Trophoblast cell (in vitro differentiated cells and primary cell): ENCODE measurements around the gene RIMBP2.

ENCODE experiments used
- DNase-seq, 2 donors: peaks; one replicate each; pipeline ENCODE4 v3.0.0-alpha.2; 2016
- H2AFZ ChIP-seq: 2 replicates; pipeline ENCODE4 v1.6.1; 2013; ENCODE audit warnings: low read length, moderate library complexity, mild to moderate bottlenecking; ENCODE audit not compliant: insufficient read depth, poor library complexity
- H2AK5ac ChIP-seq: 2 replicates; pipeline ENCODE4 v1.6.1; 2013; ENCODE audit warnings: mild to moderate bottlenecking, low read length
- H2BK120ac ChIP-seq: 2 replicates; pipeline ENCODE4 v1.6.1; 2013; ENCODE audit warnings: low read length, mild to moderate bottlenecking, moderate library complexity; ENCODE audit not compliant: insufficient read depth, poor library complexity
- H2BK12ac ChIP-seq: 2 replicates; pipeline ENCODE4 v1.6.1; 2013; ENCODE audit warnings: mild to moderate bottlenecking, low read length, moderate library complexity
- H2BK5ac ChIP-seq: 2 replicates; pipeline ENCODE4 v1.6.1; 2013; ENCODE audit warnings: low read length, low read depth, moderate library complexity, mild to moderate bottlenecking; ENCODE audit not compliant: poor library complexity
- H3K14ac ChIP-seq: 2 replicates; pipeline ENCODE4 v1.6.1; 2013; ENCODE audit warnings: mild to moderate bottlenecking, low read length
- H3K18ac ChIP-seq: 2 replicates; pipeline ENCODE4 v1.6.1; 2013; ENCODE audit warnings: mild to moderate bottlenecking, low read length
- H3K23ac ChIP-seq: 2 replicates; pipeline ENCODE4 v1.6.1; 2013; ENCODE audit warnings: low read length
- H3K27ac ChIP-seq: 2 replicates; pipeline ENCODE4 v1.5.1; 2013; ENCODE audit warnings: low read depth, mild to moderate bottlenecking, inconsistent platforms, low read length, moderate library complexity
- H3K27me3 ChIP-seq: 2 replicates; pipeline ENCODE4 v1.6.1; 2013; ENCODE audit warnings: inconsistent platforms, mild to moderate bottlenecking, low read length, moderate library complexity; ENCODE audit not compliant: insufficient read depth
- H3K36me3 ChIP-seq, 2 experiments: 1 replicate in 1 of 2; 2 replicates in 1 of 2; pipeline ENCODE4 v1.6.1; 2013; ENCODE audit warnings: low read length in 2 of 2, mild to moderate bottlenecking in 2 of 2, moderate library complexity in 1 of 2; ENCODE audit not compliant: insufficient read depth in 2 of 2, control insufficient read depth in 1 of 2
- H3K4ac ChIP-seq: 2 replicates; pipeline ENCODE4 v1.6.1; 2013; ENCODE audit warnings: low read depth, mild to moderate bottlenecking, low read length, moderate library complexity
- H3K4me1 ChIP-seq, 2 experiments: 1 replicate in 1 of 2; 2 replicates in 1 of 2; pipeline ENCODE4 v1.6.1; 2013; ENCODE audit warnings: low read length in 2 of 2, mild to moderate bottlenecking in 2 of 2, moderate library complexity in 1 of 2; ENCODE audit not compliant: insufficient read depth in 2 of 2, control insufficient read depth in 1 of 2
- H3K4me2 ChIP-seq: 2 replicates; pipeline ENCODE4 v1.6.1; 2013; ENCODE audit warnings: inconsistent platforms, mild to moderate bottlenecking, low read length, moderate library complexity
- H3K4me3 ChIP-seq: 2 replicates; pipeline ENCODE4 v1.5.1; 2013; ENCODE audit warnings: mild to moderate bottlenecking, low read depth, low read length, inconsistent platforms
- H3K79me1 ChIP-seq: one replicate; pipeline ENCODE4 v1.6.1; 2013; ENCODE audit warnings: low read length
- H3K79me2 ChIP-seq: 2 replicates; pipeline ENCODE4 v1.6.1; 2013; ENCODE audit warnings: low read length, mild to moderate bottlenecking; ENCODE audit not compliant: control insufficient read depth, insufficient read depth, poor library complexity
- H3K9ac ChIP-seq: 2 replicates; pipeline ENCODE4 v1.6.1; 2013; ENCODE audit warnings: mild to moderate bottlenecking, low read length
- H3K9me3 ChIP-seq: 2 replicates; pipeline ENCODE4 v1.6.1; 2013; ENCODE audit warnings: low read depth, mild to moderate bottlenecking, control low read depth, inconsistent platforms, low read length; ENCODE audit not compliant: insufficient read depth
- H4K12ac ChIP-seq: 2 replicates; pipeline ENCODE4 v1.6.1; 2013; ENCODE audit warnings: low read depth, mild to moderate bottlenecking, low read length, moderate library complexity
- H4K8ac ChIP-seq: 2 replicates; pipeline ENCODE4 v1.6.1; 2013; ENCODE audit warnings: low read depth, mild to moderate bottlenecking, low read length, moderate library complexity
- H4K91ac ChIP-seq: one replicate; pipeline ENCODE4 v1.6.1; 2013; ENCODE audit warnings: low read depth, mild to moderate bottlenecking, low read length, moderate library complexity
- WGBS: extraction: QIAGEN DNeasy Blood & Tissue Kit; methylation state at CpG from one replicate; pipeline ENCODE4 v1.1.7; 2013; ENCODE audit warnings: missing lambda C conversion rate; ENCODE audit not compliant: insufficient read length, insufficient coverage; ENCODE audit errors: extremely low coverage; 5-methylcytosine and 5-hydroxymethylcytosine counted together

Gene RIMBP2

DNA sequence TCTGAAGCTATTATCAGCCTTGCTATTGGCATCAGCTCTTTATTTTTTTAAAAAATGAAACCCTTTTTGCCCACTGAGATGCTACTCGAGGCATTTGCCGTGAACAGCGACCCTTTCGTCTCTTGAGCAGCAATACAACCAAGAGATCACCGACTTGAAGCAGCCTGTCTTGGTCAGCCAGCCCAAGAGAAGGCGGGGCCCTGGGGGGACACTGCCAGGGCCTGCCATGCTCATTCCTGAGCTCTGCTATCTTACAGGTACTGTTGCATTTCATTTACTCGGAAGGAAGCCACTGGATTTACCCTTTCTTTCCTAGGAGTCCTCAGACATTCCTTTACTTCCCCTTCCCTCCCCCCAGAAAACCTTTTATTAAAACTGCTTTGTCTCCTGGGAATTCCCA, 361.7 kb downstream of the RIMBP2 start:
- no peak overlapping the region for H3K23ac ChIP-seq
- no peaks in the 10 kb centered on the region for H3K36me3 ChIP-seq
- H2BK12ac ChIP-seq = no peak overlapping the region
- no peak overlapping the region for H3K14ac ChIP-seq
- H2AFZ ChIP-seq = no peak overlapping the region
- H3K79me2 ChIP-seq = peaks cover 2% of the 10 kb centered on the region
- H2BK120ac ChIP-seq = no peak overlapping the region
- no peaks in the 10 kb centered on the region for H3K9me3 ChIP-seq
- H4K8ac ChIP-seq = no peak overlapping the region
- no peaks in the 10 kb centered on the region for H3K79me1 ChIP-seq
- no peak overlapping the region for H3K4me2 ChIP-seq
- H4K12ac ChIP-seq = no peak overlapping the region
- H3K4me1 ChIP-seq = peaks cover 0 to 2% of the 10 kb centered on the region in 2 experiments
- no peak overlapping the region for H3K27ac ChIP-seq
- H4K91ac ChIP-seq = no peak overlapping the region
- no peak overlapping the region for H2BK5ac ChIP-seq
- DNase-seq = no peak
- H3K4me3 ChIP-seq = no peak overlapping the region
- no peak overlapping the region for H3K9ac ChIP-seq
- H2AK5ac ChIP-seq = no peak overlapping the region
- WGBS = no CpG with 5 or more reads among the region's 7 CpGs
- no peak overlapping the region for H3K4ac ChIP-seq
- H3K27me3 ChIP-seq = no peaks in the 10 kb centered on the region
- no peak overlapping the region for H3K18ac ChIP-seq

DNA sequence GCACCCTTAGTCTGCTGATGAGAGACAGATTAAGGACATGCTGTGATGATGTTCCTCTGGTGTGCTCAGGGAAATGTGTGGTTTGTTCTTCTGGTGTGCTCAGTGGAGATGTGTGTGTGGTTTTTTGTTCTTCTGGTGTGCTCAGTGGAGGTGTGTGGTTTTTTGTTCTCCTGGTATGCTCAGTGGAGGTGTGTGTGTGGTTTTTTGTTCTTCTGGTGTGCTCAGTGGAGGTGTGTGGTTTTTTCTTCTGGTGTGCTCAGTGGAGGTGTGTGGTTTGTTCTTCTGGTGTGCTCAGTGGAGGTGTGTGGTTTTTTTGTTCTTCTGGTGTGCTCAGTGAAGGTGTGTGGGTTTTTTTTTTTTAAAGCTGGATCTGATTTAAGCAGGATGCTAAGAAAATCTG, 363.0 kb downstream of the RIMBP2 start:
- H4K91ac ChIP-seq = no peak overlapping the region
- H3K4me3 ChIP-seq = no peak overlapping the region
- no peak overlapping the region for H4K8ac ChIP-seq
- DNase-seq = no peak
- no peak overlapping the region for H4K12ac ChIP-seq
- H2AFZ ChIP-seq = no peak overlapping the region
- H3K4ac ChIP-seq = no peak overlapping the region
- no peaks in the 10 kb centered on the region for H3K36me3 ChIP-seq
- no peak overlapping the region for H3K27ac ChIP-seq
- peaks cover 0 to 2% of the 10 kb centered on the region in 2 experiments for H3K4me1 ChIP-seq
- no peak overlapping the region for H2BK12ac ChIP-seq
- H3K79me2 ChIP-seq = no peaks in the 10 kb centered on the region
- no peak overlapping the region for H3K14ac ChIP-seq
- no peaks in the 10 kb centered on the region for H3K79me1 ChIP-seq
- no peak overlapping the region for H2BK120ac ChIP-seq
- no peak overlapping the region for H2AK5ac ChIP-seq
- H3K18ac ChIP-seq = no peak overlapping the region
- H3K9ac ChIP-seq = no peak overlapping the region
- H3K23ac ChIP-seq = no peak overlapping the region
- no peaks in the 10 kb centered on the region for H3K9me3 ChIP-seq
- no peak overlapping the region for H2BK5ac ChIP-seq
- no peak overlapping the region for H3K4me2 ChIP-seq
- no peaks in the 10 kb centered on the region for H3K27me3 ChIP-seq

DNA sequence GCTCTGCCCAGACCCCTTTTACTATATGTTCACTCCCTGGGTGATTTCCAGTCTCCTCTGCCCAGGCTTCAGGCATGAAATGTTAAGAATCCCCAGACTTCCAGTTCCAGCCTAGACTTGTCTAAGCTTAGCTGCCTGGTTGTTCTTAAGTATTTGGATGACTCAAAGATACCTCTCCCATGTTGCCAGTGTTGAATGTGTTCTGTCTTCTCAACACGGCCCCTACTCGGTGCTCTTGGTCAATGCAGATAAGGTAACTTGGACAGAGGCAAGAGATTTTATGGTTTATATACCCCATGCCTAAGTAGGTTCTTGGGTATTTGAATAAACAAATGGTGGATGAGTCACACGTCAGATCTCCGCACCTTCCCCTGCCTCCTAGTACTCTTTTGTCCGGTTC, 364.8 kb downstream of the RIMBP2 start:
- H2AK5ac ChIP-seq = no peak overlapping the region
- H4K91ac ChIP-seq = no peak overlapping the region
- H3K9ac ChIP-seq = no peak overlapping the region
- no peak overlapping the region for H3K4ac ChIP-seq
- no peak overlapping the region for H4K12ac ChIP-seq
- peaks cover 0 to 2% of the 10 kb centered on the region in 2 experiments for H3K4me1 ChIP-seq
- no peak overlapping the region for H2BK12ac ChIP-seq
- H2BK5ac ChIP-seq = no peak overlapping the region
- H2BK120ac ChIP-seq = no peak overlapping the region
- no peak overlapping the region for H3K18ac ChIP-seq
- no peaks in the 10 kb centered on the region for H3K36me3 ChIP-seq
- no peak overlapping the region for H3K27ac ChIP-seq
- no peak overlapping the region for H3K14ac ChIP-seq
- no peaks in the 10 kb centered on the region for H3K27me3 ChIP-seq
- H3K23ac ChIP-seq = no peak overlapping the region
- H3K4me3 ChIP-seq = no peak overlapping the region
- no peak overlapping the region for H3K4me2 ChIP-seq
- no peaks in the 10 kb centered on the region for H3K9me3 ChIP-seq
- no peak overlapping the region for H2AFZ ChIP-seq
- DNase-seq = peak; percentile 58 to 64
- H4K8ac ChIP-seq = no peak overlapping the region
- no peaks in the 10 kb centered on the region for H3K79me2 ChIP-seq
- no CpG with 5 or more reads among the region's 5 CpGs for WGBS
- H3K79me1 ChIP-seq = no peaks in the 10 kb centered on the region

DNA sequence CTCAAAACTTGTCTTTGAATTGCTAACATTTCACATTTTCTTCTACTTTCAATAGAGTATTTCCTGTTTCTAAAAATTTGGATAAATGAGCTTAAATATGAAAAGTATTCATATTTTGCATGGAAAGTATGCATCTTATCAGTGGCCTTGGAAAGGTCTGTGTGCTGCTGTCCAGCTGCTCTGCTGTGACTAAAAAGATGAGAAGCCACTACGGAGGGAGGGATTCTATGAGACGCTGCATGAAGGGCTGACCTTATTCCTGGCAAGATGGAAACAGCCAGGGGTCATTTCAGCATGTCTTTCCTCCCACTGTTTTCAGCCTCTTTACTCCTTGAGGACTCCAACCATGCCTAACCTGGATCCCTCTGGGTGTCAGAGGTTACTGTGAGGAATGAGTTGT, 365.4 kb downstream of the RIMBP2 start:
- H3K4ac ChIP-seq = no peak overlapping the region
- H3K27ac ChIP-seq = no peak overlapping the region
- H3K79me1 ChIP-seq = no peaks in the 10 kb centered on the region
- H4K12ac ChIP-seq = no peak overlapping the region
- H3K4me1 ChIP-seq = peaks cover 0 to 2% of the 10 kb centered on the region in 2 experiments
- no peaks in the 10 kb centered on the region for H3K36me3 ChIP-seq
- no peak overlapping the region for H4K8ac ChIP-seq
- no peak overlapping the region for H2AFZ ChIP-seq
- no peak overlapping the region for H3K9ac ChIP-seq
- no peaks in the 10 kb centered on the region for H3K9me3 ChIP-seq
- no peak overlapping the region for H3K14ac ChIP-seq
- H3K18ac ChIP-seq = no peak overlapping the region
- H3K23ac ChIP-seq = no peak overlapping the region
- H4K91ac ChIP-seq = no peak overlapping the region
- H3K79me2 ChIP-seq = no peaks in the 10 kb centered on the region
- H3K4me3 ChIP-seq = no peak overlapping the region
- no peak overlapping the region for H2AK5ac ChIP-seq
- no peak overlapping the region for H3K4me2 ChIP-seq
- no peak overlapping the region for H2BK5ac ChIP-seq
- WGBS = no CpG with 5 or more reads among the region's 2 CpGs
- peak; percentile 37 to 64 for DNase-seq
- no peaks in the 10 kb centered on the region for H3K27me3 ChIP-seq
- H2BK120ac ChIP-seq = no peak overlapping the region
- no peak overlapping the region for H2BK12ac ChIP-seq
